Prostate gland (tissue), 2 donors: ENCODE measurements around the gene SMYD3.

ENCODE experiments used
- POLR2A ChIP-seq: fragments of 450-650 bp; IDR thresholded peaks from one replicate; pipeline ENCODE4 v1.6.1; 2016; ENCODE audit warnings: antibody characterized with exemption, mild to moderate bottlenecking
- POLR2AphosphoS5 ChIP-seq: sonication (generic); formaldehyde crosslinking; IDR thresholded peaks from one replicate; pipeline ENCODE4 v1.6.1; 2017; ENCODE audit warnings: antibody characterized with exemption
- TF ChIP-seq, protein P1 (sequence below), 4 experiments: fragments of 200-600 bp in 2 of 4; fragments of 450-650 bp in 2 of 4; sonication (generic) in 2 of 4; IDR thresholded peaks; 1 replicate in 3 of 4; 2 replicates in 1 of 4; pipeline ENCODE4 v1.5.1; 2016 to 2019; ENCODE audit warnings: antibody characterized with exemption in 4 of 4, mild to moderate bottlenecking in 2 of 4, moderate library complexity in 2 of 4

DNA sequence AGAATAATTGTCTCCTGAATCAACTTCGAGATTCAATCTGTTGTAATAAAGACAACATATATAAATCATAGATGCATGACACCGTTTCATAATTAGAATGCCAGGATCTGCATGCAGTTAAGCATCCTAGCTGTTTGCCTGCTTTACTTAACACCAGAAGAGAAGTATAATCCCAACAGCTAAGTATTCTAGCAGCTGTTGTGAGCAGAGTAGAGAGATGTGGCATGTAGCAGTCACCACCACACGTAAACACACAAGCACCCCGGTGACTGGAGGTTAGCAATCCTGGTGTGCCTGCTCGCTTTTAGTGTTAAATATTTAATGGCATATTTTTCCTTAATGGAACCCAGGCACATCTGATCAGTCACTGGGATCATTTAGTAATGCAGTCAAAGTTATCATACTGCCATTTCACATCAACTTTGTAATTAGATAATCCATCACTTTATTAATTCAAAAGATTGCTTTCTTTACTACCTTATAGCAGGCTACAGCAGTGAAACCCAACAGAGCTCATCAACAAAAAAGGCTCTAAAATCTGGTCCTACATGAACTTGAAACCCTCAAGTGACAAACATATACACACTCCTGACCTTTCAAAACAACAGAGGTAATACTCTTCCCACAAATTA lies 187.9 kb downstream of the SMYD3 start:
- TF ChIP-seq, protein P1, sequence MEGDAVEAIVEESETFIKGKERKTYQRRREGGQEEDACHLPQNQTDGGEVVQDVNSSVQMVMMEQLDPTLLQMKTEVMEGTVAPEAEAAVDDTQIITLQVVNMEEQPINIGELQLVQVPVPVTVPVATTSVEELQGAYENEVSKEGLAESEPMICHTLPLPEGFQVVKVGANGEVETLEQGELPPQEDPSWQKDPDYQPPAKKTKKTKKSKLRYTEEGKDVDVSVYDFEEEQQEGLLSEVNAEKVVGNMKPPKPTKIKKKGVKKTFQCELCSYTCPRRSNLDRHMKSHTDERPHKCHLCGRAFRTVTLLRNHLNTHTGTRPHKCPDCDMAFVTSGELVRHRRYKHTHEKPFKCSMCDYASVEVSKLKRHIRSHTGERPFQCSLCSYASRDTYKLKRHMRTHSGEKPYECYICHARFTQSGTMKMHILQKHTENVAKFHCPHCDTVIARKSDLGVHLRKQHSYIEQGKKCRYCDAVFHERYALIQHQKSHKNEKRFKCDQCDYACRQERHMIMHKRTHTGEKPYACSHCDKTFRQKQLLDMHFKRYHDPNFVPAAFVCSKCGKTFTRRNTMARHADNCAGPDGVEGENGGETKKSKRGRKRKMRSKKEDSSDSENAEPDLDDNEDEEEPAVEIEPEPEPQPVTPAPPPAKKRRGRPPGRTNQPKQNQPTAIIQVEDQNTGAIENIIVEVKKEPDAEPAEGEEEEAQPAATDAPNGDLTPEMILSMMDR (IDR thresholded peaks at IDR 0.05), result no peak
- no peak for TF ChIP-seq POLR2A
- no peak for TF ChIP-seq POLR2AphosphoS5
